Activated T-cell treated with anti-CD3 and anti-CD28 coated beads for 1 hour (primary cell): Measurements from ENCODE around the gene HK1.

Experiments
- DNase-seq: peaks from one replicate; pipeline ENCODE4 v3.0.0-alpha.2; 2020; ENCODE audit warnings: low read depth

Gene HK1

GRCh38 chr10:69406816-69407580 is 128.7 kb downstream of the HK1 start:
- DNase-seq: no peak

GRCh38 chr10:69407621-69408301 is 129.5 kb downstream of the HK1 start:
- DNase-seq: no peak

GRCh38 chr10:69408318-69409175 is 130.3 kb downstream of the HK1 start:
- peak; percentile 86 for DNase-seq

GRCh38 chr10:69409176-69409495 is 130.8 kb downstream of the HK1 start:
- DNase-seq: no peak

GRCh38 chr10:69409968-69410367 is 131.7 kb downstream of the HK1 start:
- DNase-seq: no peak

- DNase-seq: no peak
Measured at GRCh38 chr10:69410487-69410886, 132.2 kb downstream of the HK1 start.

- no peak for DNase-seq
Measured at GRCh38 chr10:69411476-69411875, 133.2 kb downstream of the HK1 start.

GRCh38 chr10:69412232-69412790 is 134.0 kb downstream of the HK1 start:
- no peak for DNase-seq

GRCh38 chr10:69413221-69413865 is 135.0 kb downstream of the HK1 start:
- no peak for DNase-seq

GRCh38 chr10:69414036-69415018 is 136.0 kb downstream of the HK1 start:
- DNase-seq: no peak

- DNase-seq: no peak
Measured at GRCh38 chr10:69415049-69415448, 136.8 kb downstream of the HK1 start.

- DNase-seq: no peak
Measured at GRCh38 chr10:69415951-69416350, 137.7 kb downstream of the HK1 start.

GRCh38 chr10:69416695-69417094 is 138.4 kb downstream of the HK1 start, which contains the start of gene TACR2:
TACR2 (minus strand) TSS chr10:69416918; CDS start chr10:69416323, 595 bp downstream.
- DNase-seq: no peak

- no peak for DNase-seq
Measured at GRCh38 chr10:69417542-69417941, 139.2 kb downstream of the HK1 start.

GRCh38 chr10:69418052-69418752 is 139.9 kb downstream of the HK1 start:
- DNase-seq: no peak

- no peak for DNase-seq
Measured at GRCh38 chr10:69419096-69419743, 140.9 kb downstream of the HK1 start.

- DNase-seq: no peak
Measured at GRCh38 chr10:69419744-69420126, 141.4 kb downstream of the HK1 start.

- DNase-seq: no peak
Measured at GRCh38 chr10:69421611-69422308, 143.5 kb downstream of the HK1 start.

- DNase-seq: no peak
Measured at GRCh38 chr10:69422676-69423075, 144.4 kb downstream of the HK1 start.
